Measurements from ENCODE around the gene TPBGL.

TPBGL gene

GRCh38 chr11:75240311-75241035 lies at the start of gene TPBGL:
TSS of gene TPBGL (plus strand) at chr11:75240774. CDS start at chr11:75241050, 276 bp downstream.
- DNase-seq = peak; percentile 71

GRCh38 chr11:75191330-75191717 lies 49.2 kb upstream of the TPBGL start:
- DNase-seq = no peak

GRCh38 chr11:75193271-75193670 lies 47.3 kb upstream of the TPBGL start:
- DNase-seq = no peak

- no peak for DNase-seq
Measured at GRCh38 chr11:75193711-75194110, 46.9 kb upstream of the TPBGL start.

GRCh38 chr11:75194147-75194546 lies 46.4 kb upstream of the TPBGL start:
- no peak for DNase-seq

GRCh38 chr11:75195167-75195962 lies 45.2 kb upstream of the TPBGL start:
- DNase-seq = peak; percentile 2

- DNase-seq = no peak
Measured at GRCh38 chr11:75196426-75196825, 44.1 kb upstream of the TPBGL start.

- no peak for DNase-seq
Measured at GRCh38 chr11:75197512-75198277, 42.9 kb upstream of the TPBGL start.

GRCh38 chr11:75198278-75198973 lies 42.1 kb upstream of the TPBGL start:
- DNase-seq = no peak

GRCh38 chr11:75199412-75199955 lies 41.1 kb upstream of the TPBGL start:
- DNase-seq = peak; percentile 52

GRCh38 chr11:75200051-75200450 lies 40.5 kb upstream of the TPBGL start:
- peak; percentile 48 for DNase-seq

GRCh38 chr11:75200531-75200930 lies 40.0 kb upstream of the TPBGL start:
- peak; percentile 44 for DNase-seq

GRCh38 chr11:75201771-75202170 lies 38.8 kb upstream of the TPBGL start:
- DNase-seq = peak; percentile 6

- DNase-seq = peak; percentile 17
Measured at GRCh38 chr11:75202195-75202594, 38.4 kb upstream of the TPBGL start.

GRCh38 chr11:75203138-75203537 lies 37.4 kb upstream of the TPBGL start:
- peak; percentile 41 for DNase-seq

GRCh38 chr11:75203641-75204011 lies 36.9 kb upstream of the TPBGL start:
- peak; percentile 38 for DNase-seq

- DNase-seq = peak; percentile 45
Measured at GRCh38 chr11:75204012-75204674, 36.4 kb upstream of the TPBGL start.

- DNase-seq = peak; percentile 93
Measured at GRCh38 chr11:75204685-75205563, 35.6 kb upstream of the TPBGL start.

- DNase-seq = peak; percentile 31
Measured at GRCh38 chr11:75205564-75206020, 35.0 kb upstream of the TPBGL start.

- peak; percentile 8 for DNase-seq
Measured at GRCh38 chr11:75208446-75208845, 32.1 kb upstream of the TPBGL start.

- peak; percentile 12 for DNase-seq
Measured at GRCh38 chr11:75212411-75212810, 28.2 kb upstream of the TPBGL start.

Data from activated effector memory CD4-positive, alpha-beta T cell treated with anti-CD3 and anti-CD28 coated beads, Interleukin-2, amount 50 U/mL, for 16 hours (primary cell).